Epithelial cell of proximal tubule (primary cell): ENCODE measurements around the gene NLRP12. TPM values are rescaled to one million over a fixed set of nuclear protein-coding genes. Genes with fewer than 3 reads are reported as not detected.

Source experiments
- DNase-seq: peaks from one replicate; pipeline ENCODE4 v3.0.0-alpha.2; 2011; ENCODE audit warnings: low read depth
- H3K4me3 ChIP-seq: 2 replicates; pipeline ENCODE4 v1.5.1; 2011; ENCODE audit warnings: low read depth, mild to moderate bottlenecking, low read length
- total RNA-seq: library from RNA; depleted of rRNA; stranded (reverse); fragments of >200 nt; gene quantifications from 2 replicates; pipeline ENCODE4 v1.2.3, GENCODE V29; 2015
- TF ChIP-seq, protein P1 (sequence below): conservative IDR thresholded peaks from 2 replicates; pipeline ENCODE4 v1.5.1; 2012; ENCODE audit warnings: low read depth, mild to moderate bottlenecking, low read length

The NLRP12 gene
- total RNA-seq, 1 donor from 2014 or later = not detected

DNA sequence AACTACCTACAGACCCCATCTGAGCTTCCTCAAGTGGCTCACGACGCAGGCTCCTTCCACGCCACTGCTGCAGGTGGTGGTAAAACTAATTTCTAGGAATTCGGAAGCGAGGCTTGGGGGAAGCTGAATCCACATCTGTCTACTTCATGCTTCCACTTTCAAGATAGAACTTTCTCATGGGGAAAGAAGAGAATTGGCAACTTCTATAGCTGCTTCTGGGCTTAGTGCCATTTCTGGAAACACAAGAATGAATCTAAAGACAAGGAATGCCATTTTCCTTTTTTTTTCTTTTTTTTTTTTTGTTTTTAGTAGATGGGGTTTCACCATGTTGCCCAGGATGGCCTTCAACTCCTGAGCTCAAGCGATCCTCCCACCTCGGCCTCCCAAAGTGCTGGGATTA, 2.8 kb upstream of the NLRP12 start:
- DNase-seq = no peak
- TF ChIP-seq, protein P1, sequence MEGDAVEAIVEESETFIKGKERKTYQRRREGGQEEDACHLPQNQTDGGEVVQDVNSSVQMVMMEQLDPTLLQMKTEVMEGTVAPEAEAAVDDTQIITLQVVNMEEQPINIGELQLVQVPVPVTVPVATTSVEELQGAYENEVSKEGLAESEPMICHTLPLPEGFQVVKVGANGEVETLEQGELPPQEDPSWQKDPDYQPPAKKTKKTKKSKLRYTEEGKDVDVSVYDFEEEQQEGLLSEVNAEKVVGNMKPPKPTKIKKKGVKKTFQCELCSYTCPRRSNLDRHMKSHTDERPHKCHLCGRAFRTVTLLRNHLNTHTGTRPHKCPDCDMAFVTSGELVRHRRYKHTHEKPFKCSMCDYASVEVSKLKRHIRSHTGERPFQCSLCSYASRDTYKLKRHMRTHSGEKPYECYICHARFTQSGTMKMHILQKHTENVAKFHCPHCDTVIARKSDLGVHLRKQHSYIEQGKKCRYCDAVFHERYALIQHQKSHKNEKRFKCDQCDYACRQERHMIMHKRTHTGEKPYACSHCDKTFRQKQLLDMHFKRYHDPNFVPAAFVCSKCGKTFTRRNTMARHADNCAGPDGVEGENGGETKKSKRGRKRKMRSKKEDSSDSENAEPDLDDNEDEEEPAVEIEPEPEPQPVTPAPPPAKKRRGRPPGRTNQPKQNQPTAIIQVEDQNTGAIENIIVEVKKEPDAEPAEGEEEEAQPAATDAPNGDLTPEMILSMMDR = no peak

DNA sequence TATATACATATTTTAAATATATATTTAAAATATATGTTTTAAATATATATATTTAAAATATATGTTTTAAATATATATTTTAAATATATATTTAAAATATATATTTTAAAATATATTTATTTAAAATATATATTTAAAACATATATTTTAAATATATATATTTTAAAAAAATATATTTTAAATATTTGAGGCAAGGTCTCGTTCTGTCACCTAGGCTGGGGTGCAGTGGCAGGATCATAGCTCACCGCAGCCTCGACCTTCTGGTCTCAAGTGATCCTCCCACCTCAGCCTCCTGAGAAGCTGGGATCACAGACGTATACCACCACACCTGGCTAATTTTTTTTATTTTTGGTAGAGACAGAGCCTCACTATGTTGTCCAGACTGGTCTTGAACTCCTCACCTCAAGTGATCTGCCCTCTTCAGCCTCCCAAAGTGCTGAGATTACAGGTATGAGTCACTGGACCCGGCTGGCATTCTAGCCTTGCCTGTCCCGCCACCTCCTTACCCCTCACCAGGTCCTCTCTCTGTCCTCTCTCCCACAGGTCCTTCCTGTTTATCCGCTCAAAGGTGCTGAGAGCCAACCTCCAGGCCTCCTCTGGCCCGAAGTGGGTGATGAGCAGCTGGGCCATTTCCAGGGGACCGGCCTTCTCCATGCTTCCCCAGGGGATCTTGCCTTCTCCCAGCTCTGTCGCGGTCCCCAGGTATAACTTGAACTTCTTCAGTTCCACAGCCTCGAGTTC, 564 bp downstream of the NLRP12 start:
- DNase-seq = no peak
- H3K4me3 ChIP-seq = no peak overlapping the region
- TF ChIP-seq, protein P1 = no peak

More for the DNA sequence above, 2.8 kb upstream of the NLRP12 start:
- H3K4me3 ChIP-seq = no peak overlapping the region

DNA sequence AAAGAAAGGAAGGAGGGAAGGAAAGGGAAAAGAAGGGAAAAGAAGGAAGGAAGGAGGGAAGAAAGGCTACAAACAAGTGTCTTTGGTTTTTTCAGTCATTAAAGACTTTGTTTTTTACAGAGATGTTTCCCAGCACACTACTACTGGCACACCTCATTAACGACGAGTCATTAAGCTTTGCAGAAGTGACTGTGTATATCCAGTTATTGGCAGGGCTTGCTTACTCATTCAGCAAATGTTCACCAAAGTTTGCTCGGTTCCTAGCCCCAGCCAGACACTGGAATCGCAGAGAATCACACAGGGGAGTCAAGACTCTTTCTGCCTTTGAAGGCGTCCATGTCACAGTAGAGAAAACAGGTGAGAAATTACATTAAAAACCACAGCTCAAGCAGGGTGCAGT, 4.3 kb downstream of the NLRP12 start:
- TF ChIP-seq, protein P1 = no peak
- no peak for DNase-seq
- no peak overlapping the region for H3K4me3 ChIP-seq

DNA sequence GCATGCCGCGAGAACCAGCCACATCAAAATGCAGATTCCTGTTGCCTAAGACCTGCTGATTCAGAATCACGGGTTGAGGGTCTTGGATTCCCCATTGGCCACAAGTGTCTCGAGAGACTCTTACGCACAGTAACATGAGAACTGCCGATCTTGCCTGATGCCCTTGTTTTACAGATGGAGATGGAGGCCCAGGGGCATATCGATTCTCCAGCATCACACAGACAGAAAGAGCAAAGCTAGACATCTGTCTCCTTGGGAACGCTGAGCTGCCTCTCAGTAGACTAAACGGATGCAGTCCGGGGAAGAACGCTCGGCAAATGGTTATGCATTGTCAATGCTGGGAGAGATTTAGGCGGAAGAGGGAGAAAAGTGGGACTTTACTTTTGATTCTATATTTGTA, 5.4 kb downstream of the NLRP12 start:
- TF ChIP-seq, protein P1 = no peak
- no peak for DNase-seq
- H3K4me3 ChIP-seq = no peak overlapping the region

DNA sequence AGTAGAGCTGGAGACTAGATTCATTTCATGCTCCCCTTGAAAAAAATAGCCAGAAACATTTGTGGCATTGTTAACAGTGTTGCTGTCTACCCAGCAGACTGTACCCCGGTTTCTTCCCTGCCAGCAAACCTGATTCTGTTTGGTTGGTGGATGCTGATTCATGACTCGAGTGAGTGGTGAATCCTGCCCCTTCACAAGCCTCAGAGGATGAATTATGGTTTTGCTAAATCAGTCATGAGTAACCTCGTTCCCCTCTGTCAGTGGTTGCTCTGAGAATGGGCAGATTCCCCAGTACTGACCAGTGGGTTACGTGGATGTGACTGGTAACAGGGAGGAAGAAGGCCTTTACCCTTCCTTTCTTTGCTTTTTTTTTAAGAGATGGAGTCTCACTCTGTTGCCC, 10.1 kb downstream of the NLRP12 start:
- DNase-seq = no peak
- TF ChIP-seq, protein P1 = no peak
- no peak overlapping the region for H3K4me3 ChIP-seq

DNA sequence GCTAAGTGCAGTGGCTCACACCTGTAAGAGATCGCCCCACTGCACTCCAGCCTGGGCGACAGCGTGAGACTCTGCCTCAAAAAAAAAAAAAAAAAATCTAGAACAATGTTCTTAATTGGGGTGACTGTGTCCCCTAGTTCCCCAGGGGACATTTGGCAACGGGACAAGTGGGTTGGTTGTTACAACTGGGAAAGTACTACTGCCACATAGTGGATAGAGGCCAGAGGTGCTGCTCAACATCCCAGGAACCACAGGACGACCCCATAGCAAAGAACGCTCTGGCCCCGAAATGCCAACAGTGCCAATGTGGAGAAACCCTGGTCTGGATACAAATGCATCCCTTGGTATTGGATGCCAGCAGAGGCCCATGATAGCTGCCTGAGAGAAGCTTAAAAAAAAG, 11.8 kb downstream of the NLRP12 start:
- TF ChIP-seq, protein P1 = no peak

DNA sequence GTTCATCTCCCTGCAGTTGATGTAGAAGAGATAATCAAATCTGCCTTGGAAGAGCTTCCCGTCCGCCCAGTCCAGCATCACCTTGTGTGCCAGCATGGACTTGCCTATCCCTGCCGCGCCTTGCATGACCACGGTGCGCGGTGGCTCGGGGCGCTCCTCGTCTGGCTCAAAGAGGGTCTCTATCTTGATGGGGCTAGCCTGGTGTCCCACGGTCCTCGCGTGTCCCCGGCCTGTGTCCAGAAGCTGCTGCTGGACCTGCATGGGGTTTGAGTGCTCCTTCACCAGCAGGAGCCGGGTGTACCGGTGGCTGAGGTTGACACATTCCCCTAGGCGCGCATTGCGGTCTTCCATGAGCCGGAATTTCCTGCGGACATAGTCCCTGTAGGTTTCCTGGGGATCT, 13.2 kb downstream of the NLRP12 start:
- H3K4me3 ChIP-seq = no peak overlapping the region
- TF ChIP-seq, protein P1 = no peak
- DNase-seq = no peak

More for the DNA sequence above, 11.8 kb downstream of the NLRP12 start:
- H3K4me3 ChIP-seq = no peak overlapping the region
- DNase-seq = no peak
